ENCODE results near the gene UBE2Z. TPM values are rescaled to one million over a fixed set of nuclear protein-coding genes. Genes with fewer than 3 reads are reported as not detected.

UBE2Z gene
- total RNA-seq (2021; ENCODE audit: unreplicated experiment): 223 TPM
- 149 TPM for polyA plus RNA-seq (2012; ENCODE audit: insufficient read length)
- percentile 99 among the genes with signal in this experiment for Bru-seq, nascent RNA
- percentile 99 among the genes with signal in this experiment for BruChase-seq, experiment 1, labeled RNA remaining after a 2-hour chase
- BruChase-seq, experiment 2, labeled RNA remaining after a 6-hour chase: percentile 99 among the genes with signal in this experiment
- long read RNA-seq, full-length matches to known transcripts: 91 of 255 reads
- long read RNA-seq, partial matches to known transcripts: 148 of 255 reads
- long read RNA-seq, other reads (novel, unspliced or antisense): 16 of 255 reads

- ATAC-seq (peak; percentile 95), DNase-seq (ENCODE audit: low read depth, low spot score) (peak; percentile 91)
- Histone ChIP-seq H3K9me3 (ENCODE audit: control insufficient read depth, insufficient read depth, low read depth, low read length) (no peaks in the 10 kb centered on the region), H3K27me3 (ENCODE audit: control insufficient read depth, insufficient read depth, low read length) (no peaks in the 10 kb centered on the region), H3K36me3 (ENCODE audit: control insufficient read depth, insufficient read depth, low read length) (peaks cover 23% of the 10 kb centered on the region), H3K4me3 (ENCODE audit: low read depth in 2 of 2, low read length in 2 of 2) (peak within 1 kb of the TSS; percentile 62 to 86), H3K4me1 (ENCODE audit: control insufficient read depth, insufficient read depth, low read length) (peaks cover 37% of the 10 kb centered on the region), H3K27ac (ENCODE audit: low read length) (peak within 1 kb of the TSS; percentile 94)
- in situ Hi-C loops (cut with HindIII; ENCODE audit: low pct_unique_long_range_greater_than_20kb, low sequenced_read_pairs) (loop anchor here (10.0 kb wide), 1 partner anchor 173 kb away; no protein-coding TSS in a partner anchor), intact Hi-C loops (cut with micrococcal nuclease; ENCODE audit: unreplicated experiment) (no loop called here)
- 0 out of 4 replicates have a peak, but pooled peaks of 1 of the 2 experiments have one; percentile 24 for TF ChIP-seq REST (IDR thresholded peaks at IDR 0.05; ENCODE audit: insufficient read depth in 1 of 2, low read depth in 2 of 2, low read length in 1 of 2)
- peak; percentile 95; the same call in 1 of the 2 replicates for TF ChIP-seq SIN3A (IDR thresholded peaks at IDR 0.05; ENCODE audit: borderline replicate concordance, insufficient read depth, low read depth, low read length)
- TF ChIP-seq POLR2AphosphoS5 (IDR thresholded peaks at IDR 0.05; ENCODE audit: low read depth, low read length): peak; percentile 97
- TF ChIP-seq CTCF (IDR thresholded peaks at IDR 0.05): no peak; the same call in 1 of the 2 replicates
- TF ChIP-seq TCF7L2 (IDR thresholded peaks at IDR 0.05; ENCODE audit: low read depth, low read length): peak; percentile 55; the same call in 1 of the 2 replicates
- POLR2A ChIA-PET: interaction anchor here (0.6 to 1.6 kb wide), 5 partner anchors 11 to 645 kb away, joined by 3 to 12 read pairs (median 4); partner anchors contain the start of gene ATP5MC1
- BruUV-seq (replicated peaks): no TSS peak
- CTCF ChIA-PET: interaction anchor here (0.6 to 1.3 kb wide), 2 partner anchors 12 to 19 kb away, joined by 4 to 5 read pairs; no protein-coding TSS in a partner anchor
Measured at GRCh38 chr17:48908047-48908843, at the start of gene UBE2Z. TSS of gene UBE2Z (plus strand) at chr17:48908407. CDS start at chr17:48908504, 97 bp downstream.

GRCh38 chr17:48860034-48860433 is 48.2 kb upstream of the UBE2Z start:
- ATAC-seq: no peak; the same call in 1 of the 2 replicates
- intact Hi-C loops (cut with micrococcal nuclease; ENCODE audit: unreplicated experiment): no loop called here
- ChIA-PET CTCF (no interaction called here), POLR2A (interaction anchor here (1.2 kb wide), 1 partner anchor 212 kb away, joined by 4 read pairs; no protein-coding TSS in a partner anchor)
- Histone ChIP-seq H3K27me3 (ENCODE audit: control insufficient read depth, insufficient read depth, low read length) (no peaks in the 10 kb centered on the region), H3K4me1 (ENCODE audit: control insufficient read depth, insufficient read depth, low read length) (no peaks in the 10 kb centered on the region), H3K36me3 (ENCODE audit: control insufficient read depth, insufficient read depth, low read length) (peaks cover 11% of the 10 kb centered on the region; the same call in 1 of the 2 replicates), H3K27ac (ENCODE audit: low read length) (no peak overlapping the region), H3K4me3 (ENCODE audit: low read depth in 2 of 2, low read length in 2 of 2) (no peak overlapping the region), H3K9me3 (ENCODE audit: control insufficient read depth, insufficient read depth, low read depth, low read length) (no peaks in the 10 kb centered on the region)
- DNase-seq (ENCODE audit: low read depth, low spot score): no peak
- BruUV-seq (replicated peaks): no TSS peak
- TF ChIP-seq SIN3A (IDR thresholded peaks at IDR 0.05; ENCODE audit: borderline replicate concordance, insufficient read depth, low read depth, low read length) (no peak), TCF7L2 (IDR thresholded peaks at IDR 0.05; ENCODE audit: low read depth, low read length) (no peak), REST (IDR thresholded peaks at IDR 0.05; ENCODE audit: insufficient read depth in 1 of 2, low read depth in 2 of 2, low read length in 1 of 2) (no peak), POLR2AphosphoS5 (IDR thresholded peaks at IDR 0.05; ENCODE audit: low read depth, low read length) (no peak), CTCF (IDR thresholded peaks at IDR 0.05) (no peak)
- in situ Hi-C loops (cut with HindIII; ENCODE audit: low pct_unique_long_range_greater_than_20kb, low sequenced_read_pairs): no loop called here
